Astrocyte of the spinal cord (primary cell): Measurements from ENCODE around the gene PLD4.
"Not testable (repeated sequence)": the region's sequence is repeated elsewhere in the genome, so short reads cannot be mapped to it uniquely, and the experiment has no call there.

ENCODE experiments used
- DNase-seq: peaks from one replicate; pipeline ENCODE4 v3.0.0; 2011; ENCODE audit warnings: low read depth, low spot score
- H3K4me3 ChIP-seq: 2 replicates; pipeline ENCODE4 v1.5.1; 2011; ENCODE audit warnings: low read depth, mild to moderate bottlenecking, low read length, moderate library complexity
- CTCF ChIP-seq: IDR thresholded peaks from 2 replicates; pipeline ENCODE4 v1.5.1; 2012; ENCODE audit warnings: low read depth, mild to moderate bottlenecking, low read length, inconsistent platforms
- in situ Hi-C: cut with HindIII; loops from 2 replicates; pipeline ENCODE4 v1.10.0; 2017; ENCODE audit warnings: low sequenced_read_pairs

PLD4 gene

DNA sequence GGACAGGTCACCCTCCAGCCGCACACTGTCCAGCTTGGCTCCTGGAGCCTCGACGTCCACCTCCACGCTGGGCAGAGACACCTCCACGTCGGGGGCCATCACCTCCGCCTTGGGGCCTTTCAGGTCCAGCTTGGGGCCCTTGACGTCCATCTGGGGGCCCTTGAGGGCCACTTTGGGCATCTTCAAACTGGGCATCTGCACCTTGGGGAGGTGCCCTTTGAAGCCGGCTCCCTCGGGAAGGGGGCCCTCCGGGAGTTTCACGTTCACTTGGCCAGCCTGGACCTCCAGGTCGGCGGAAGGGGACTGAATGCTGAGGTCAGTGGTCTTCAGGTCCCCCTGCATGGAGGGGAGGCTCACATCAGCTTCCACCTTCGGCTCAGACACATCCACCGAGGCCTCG is 25.3 kb downstream of the PLD4 start:
- H3K4me3 ChIP-seq: no peak overlapping the region
- in situ Hi-C loops: no loop called here
- TF ChIP-seq CTCF: no peak
- no peak for DNase-seq

GRCh38 chr14:104950701-104951100 is 26.0 kb downstream of the PLD4 start:
- in situ Hi-C loops, DNase-seq, H3K4me3 ChIP-seq: not testable (repeated sequence)

DNA sequence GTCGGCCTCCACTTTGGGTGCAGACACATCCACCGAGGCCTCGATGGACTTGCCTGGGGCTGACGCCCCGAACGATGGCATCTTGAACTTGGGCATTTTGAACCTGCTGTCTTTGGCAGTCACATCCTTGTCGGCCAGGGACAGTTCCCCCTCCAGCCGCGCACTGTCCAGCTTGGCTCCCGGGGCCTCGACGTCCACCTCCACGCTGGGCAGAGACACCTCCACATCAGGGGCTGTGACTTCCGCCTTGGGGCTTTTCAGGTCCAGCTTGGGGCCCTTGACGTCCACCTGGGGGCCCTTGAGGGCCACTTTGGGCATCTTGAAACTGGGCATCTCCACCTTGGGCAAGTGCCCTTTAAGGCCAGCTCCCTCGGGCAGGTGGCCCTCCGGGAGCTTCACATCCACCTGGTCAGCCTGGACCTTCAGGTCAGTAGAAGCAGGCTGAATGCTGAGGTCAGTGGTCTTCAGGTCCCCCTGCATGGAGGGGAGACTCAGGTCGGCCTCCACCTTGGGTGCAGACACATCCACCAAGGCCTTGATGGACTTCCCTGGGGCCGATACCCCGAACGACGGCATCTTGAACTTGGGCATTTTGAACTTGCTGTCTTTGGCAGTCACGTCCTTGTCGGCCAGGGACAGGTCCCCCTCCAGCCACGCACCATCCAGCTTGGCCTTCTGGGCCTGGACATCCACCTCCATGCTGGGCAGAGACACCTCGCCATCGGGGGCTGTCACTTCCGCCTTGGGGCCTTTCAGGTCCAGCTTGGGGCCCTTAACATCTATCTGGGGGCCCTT is 27.4 kb downstream of the PLD4 start:
- in situ Hi-C loops, H3K4me3 ChIP-seq, DNase-seq: not testable (repeated sequence)

DNA sequence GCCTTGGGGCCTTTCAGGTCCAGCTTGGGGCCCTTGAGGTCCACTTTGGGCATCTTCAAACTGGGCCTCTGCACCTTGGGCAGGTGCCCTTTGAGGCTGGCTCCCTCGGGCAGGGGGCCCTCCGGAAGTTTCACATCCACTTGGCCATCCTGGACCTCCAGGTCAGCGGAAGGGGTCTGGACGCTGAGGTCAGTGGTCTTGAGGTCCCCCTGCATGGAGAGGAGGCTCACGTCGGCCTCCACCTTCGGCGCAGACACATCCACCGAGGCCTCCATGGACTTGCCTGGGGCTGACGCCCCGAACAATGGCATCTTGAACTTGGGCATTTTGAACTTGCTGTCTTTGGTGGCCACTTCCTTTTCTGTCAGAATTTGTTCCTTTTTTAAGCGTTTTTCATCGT is 28.4 kb downstream of the PLD4 start:
- H3K4me3 ChIP-seq: no peak overlapping the region
- in situ Hi-C loops: no loop called here
- TF ChIP-seq CTCF: no peak
- DNase-seq: no peak

DNA sequence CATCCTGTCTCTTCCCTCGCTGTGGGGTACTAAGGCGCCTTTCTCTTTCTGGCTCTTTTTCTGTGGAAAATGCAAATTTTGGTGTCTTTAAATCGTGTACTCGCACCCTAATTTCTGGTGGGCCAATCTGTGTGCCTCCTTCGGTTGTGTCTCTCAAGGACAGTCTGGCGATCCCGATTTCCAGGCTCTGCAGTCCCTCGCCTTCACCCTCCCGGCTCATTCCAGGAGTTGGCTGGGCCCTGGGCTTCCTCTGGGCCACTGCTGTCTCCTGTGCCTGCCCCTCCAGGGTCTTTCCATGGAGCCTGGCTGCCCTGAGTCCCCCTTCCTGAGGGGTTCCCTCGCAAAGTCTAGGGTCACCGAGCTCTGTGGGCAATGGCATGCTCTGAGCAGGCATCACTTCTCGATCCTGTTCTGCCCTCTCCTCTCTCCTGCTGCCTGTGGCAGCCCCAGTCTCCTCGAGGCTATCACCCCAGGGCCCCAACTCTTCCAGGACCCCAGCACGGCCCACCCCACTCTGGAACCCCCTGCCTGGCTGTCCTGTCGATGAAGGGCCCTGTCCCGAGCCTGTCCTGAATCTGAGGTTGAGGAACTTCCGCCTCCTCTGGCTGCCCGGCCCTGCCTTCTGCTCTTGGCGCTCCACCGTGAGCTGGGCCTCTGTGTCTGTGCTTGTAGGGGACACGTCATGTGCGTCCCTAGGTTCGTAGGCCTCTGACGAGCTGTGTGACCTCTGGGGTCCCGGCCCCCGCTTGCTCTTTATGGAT is 29.4 kb downstream of the PLD4 start:
- H3K4me3 ChIP-seq: no peak overlapping the region
- no peak for TF ChIP-seq CTCF
- DNase-seq: no peak
- in situ Hi-C loops: no loop called here

GRCh38 chr14:104954746-104955395 is 30.2 kb downstream of the PLD4 start:
- no peak for DNase-seq
- no peak overlapping the region for H3K4me3 ChIP-seq
- in situ Hi-C loops: no loop called here
- TF ChIP-seq CTCF: no peak

DNA sequence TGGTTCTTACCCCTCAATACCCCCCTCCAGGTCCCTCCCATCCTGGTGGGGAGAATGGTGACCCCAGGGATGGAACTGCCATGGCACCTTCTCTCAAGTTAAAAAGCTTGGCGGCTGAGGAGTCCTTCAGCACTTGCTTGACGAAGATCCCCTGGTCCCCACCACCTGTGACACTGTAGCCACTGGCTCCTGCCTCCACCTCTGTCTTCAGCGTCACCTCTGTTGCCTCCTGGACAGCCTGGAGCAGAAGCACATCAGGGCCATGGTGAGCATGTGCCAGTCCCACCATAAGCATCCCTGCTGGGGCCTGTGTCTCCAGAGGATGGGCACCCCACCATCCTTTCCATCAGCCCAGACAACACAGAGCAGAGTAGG is 30.7 kb downstream of the PLD4 start:
- in situ Hi-C loops: no loop called here
- DNase-seq: no peak
- H3K4me3 ChIP-seq: no peak overlapping the region
- TF ChIP-seq CTCF: no peak
